HUES6 (cell line): ENCODE data around the gene CAST.
"Not testable (repeated sequence)": the region's sequence is repeated elsewhere in the genome, so short reads cannot be mapped to it uniquely, and the experiment has no call there.

Experiments used
- H3K27ac ChIP-seq: 2 replicates; pipeline ENCODE4 v1.7.0; 2013; ENCODE audit warnings: low read depth, mild to moderate bottlenecking, low read length, inconsistent platforms
- H3K27me3 ChIP-seq: 2 replicates; pipeline ENCODE4 v1.6.1; 2013; ENCODE audit warnings: low read length; ENCODE audit not compliant: control insufficient read depth, insufficient read depth
- H3K36me3 ChIP-seq: 2 replicates; pipeline ENCODE4 v1.6.1; 2013; ENCODE audit warnings: low read length; ENCODE audit not compliant: control insufficient read depth, insufficient read depth
- H3K4me1 ChIP-seq: 2 replicates; pipeline ENCODE4 v1.6.1; 2013; ENCODE audit warnings: low read length; ENCODE audit not compliant: control insufficient read depth, insufficient read depth
- H3K4me3 ChIP-seq: 2 replicates; pipeline ENCODE4 v1.5.1; 2013; ENCODE audit warnings: low read depth, low read length
- H3K9ac ChIP-seq: one replicate; pipeline ENCODE4 v1.6.1; 2013; ENCODE audit warnings: mild to moderate bottlenecking, low read length
- H3K9me3 ChIP-seq: 2 replicates; pipeline ENCODE4 v1.6.1; 2013; ENCODE audit warnings: low read depth, low read length; ENCODE audit not compliant: control insufficient read depth, insufficient read depth

CAST gene

GRCh38 chr5:96783326-96783725 is 121.2 kb downstream of the CAST start:
- H3K4me3 ChIP-seq, result no peak overlapping the region
- peaks cover 9% of the 10 kb centered on the region for H3K36me3 ChIP-seq

GRCh38 chr5:96785326-96786109 is 123.3 kb downstream of the CAST start:
- Histone ChIP-seq H3K27me3 (no peaks in the 10 kb centered on the region), H3K9me3 (no peaks in the 10 kb centered on the region), H3K27ac (no peak overlapping the region), H3K9ac (no peak overlapping the region), H3K4me3 (no peak overlapping the region), H3K36me3 (peaks cover 5% of the 10 kb centered on the region; the same call in 1 of the 2 replicates), H3K4me1 (no peaks in the 10 kb centered on the region)

More at GRCh38 chr5:96783326-96783725, 121.2 kb downstream of the CAST start:
- H3K27ac ChIP-seq, result no peak overlapping the region
- no peaks in the 10 kb centered on the region for H3K27me3 ChIP-seq
- H3K9ac ChIP-seq, result no peak overlapping the region
- H3K9me3 ChIP-seq, result no peaks in the 10 kb centered on the region
- H3K4me1 ChIP-seq, result no peaks in the 10 kb centered on the region

DNA sequence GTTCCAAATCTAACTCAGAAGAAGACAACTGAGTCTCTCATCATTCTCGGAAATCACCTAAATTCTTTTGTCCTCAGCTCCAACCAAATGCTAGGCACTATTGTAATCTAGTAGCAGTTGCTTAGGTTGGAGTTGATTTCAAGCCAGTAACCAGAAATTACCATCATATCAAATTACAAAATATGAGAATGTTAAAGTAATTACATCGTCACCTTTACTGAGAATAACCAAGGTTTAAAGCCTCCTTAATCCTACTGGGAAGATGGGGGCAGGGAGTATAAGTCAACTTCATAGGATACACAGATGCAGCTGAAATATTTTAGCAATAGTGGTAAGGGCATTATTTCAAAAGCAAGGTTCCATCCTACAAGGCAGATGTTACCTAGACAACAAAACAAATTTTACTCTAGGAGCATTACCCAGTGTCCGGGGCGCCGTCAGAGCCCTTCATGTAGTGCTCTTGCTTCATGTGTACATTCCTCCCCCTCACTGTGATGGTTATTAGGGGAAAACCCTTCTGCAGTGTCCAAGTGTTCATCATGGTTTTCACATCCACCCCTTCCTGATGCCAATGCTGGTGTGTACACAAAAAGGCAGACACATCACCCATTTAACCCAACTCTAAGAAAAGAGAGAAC is 126.1 kb downstream of the CAST start:
- H3K27ac ChIP-seq, result no peak overlapping the region
- H3K9me3 ChIP-seq, result no peaks in the 10 kb centered on the region
- no peaks in the 10 kb centered on the region for H3K27me3 ChIP-seq
- H3K4me1 ChIP-seq, result no peaks in the 10 kb centered on the region; the same call in 1 of the 2 replicates
- H3K4me3 ChIP-seq, result no peak overlapping the region
- H3K9ac ChIP-seq, result no peak overlapping the region
- H3K36me3 ChIP-seq, result peaks cover 4% of the 10 kb centered on the region; the same call in 1 of the 2 replicates

GRCh38 chr5:96789794-96790330 is 127.7 kb downstream of the CAST start:
- Histone ChIP-seq H3K4me3 (no peak overlapping the region), H3K36me3 (peaks cover 6% of the 10 kb centered on the region; the same call in 1 of the 2 replicates), H3K9me3 (no peaks in the 10 kb centered on the region)

GRCh38 chr5:96790961-96791504 is 128.9 kb downstream of the CAST start:
- no peaks in the 10 kb centered on the region for H3K9me3 ChIP-seq
- no peak overlapping the region for H3K9ac ChIP-seq
- H3K36me3 ChIP-seq, result peaks cover 7% of the 10 kb centered on the region; the same call in 1 of the 2 replicates
- no peaks in the 10 kb centered on the region for H3K27me3 ChIP-seq
- H3K4me1 ChIP-seq, result no peaks in the 10 kb centered on the region; the same call in 1 of the 2 replicates
- no peak overlapping the region for H3K27ac ChIP-seq
- no peak overlapping the region for H3K4me3 ChIP-seq

More at GRCh38 chr5:96789794-96790330, 127.7 kb downstream of the CAST start:
- Histone ChIP-seq H3K9ac (no peak overlapping the region), H3K4me1 (no peaks in the 10 kb centered on the region; the same call in 1 of the 2 replicates), H3K27ac (no peak overlapping the region), H3K27me3 (no peaks in the 10 kb centered on the region)

- no peaks in the 10 kb centered on the region for H3K27me3 ChIP-seq
- no peak overlapping the region for H3K9ac ChIP-seq
- H3K4me3 ChIP-seq, result no peak overlapping the region
- no peaks in the 10 kb centered on the region; the same call in 1 of the 2 replicates for H3K4me1 ChIP-seq
- H3K27ac ChIP-seq, result no peak overlapping the region
- H3K9me3 ChIP-seq, result no peaks in the 10 kb centered on the region
- peaks cover 7% of the 10 kb centered on the region for H3K36me3 ChIP-seq
Measured at GRCh38 chr5:96794757-96795156, 132.6 kb downstream of the CAST start.

- Histone ChIP-seq H3K9ac (no peak overlapping the region), H3K36me3 (peaks cover 7% of the 10 kb centered on the region), H3K4me3 (no peak overlapping the region), H3K4me1 (no peaks in the 10 kb centered on the region; the same call in 1 of the 2 replicates), H3K9me3 (no peaks in the 10 kb centered on the region), H3K27me3 (no peaks in the 10 kb centered on the region), H3K27ac (no peak overlapping the region)
Measured at GRCh38 chr5:96795626-96796025, 133.4 kb downstream of the CAST start.

DNA sequence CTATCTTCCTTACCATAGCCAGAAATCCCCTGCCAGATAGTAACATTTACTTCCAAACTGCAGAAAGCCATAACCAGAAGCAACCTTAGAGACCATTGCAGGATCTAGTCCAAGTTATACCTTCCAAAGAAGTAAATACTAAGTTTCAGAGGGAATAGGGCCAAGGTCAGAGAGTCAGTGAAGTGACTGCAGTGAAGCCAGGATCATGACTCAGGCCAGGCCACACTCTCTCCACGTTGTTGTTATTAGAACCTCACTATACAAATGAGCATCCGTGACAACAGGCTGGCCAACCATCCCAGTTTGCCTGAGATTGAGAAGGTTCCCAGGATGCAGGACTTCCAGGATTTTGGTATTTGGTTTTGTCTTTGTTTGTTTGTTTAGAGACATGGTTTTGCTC is 134.3 kb downstream of the CAST start:
- H3K4me3 ChIP-seq, result no peak overlapping the region
- no peaks in the 10 kb centered on the region for H3K4me1 ChIP-seq
- no peak overlapping the region for H3K9ac ChIP-seq
- no peak overlapping the region for H3K27ac ChIP-seq
- H3K9me3 ChIP-seq, result no peaks in the 10 kb centered on the region
- peaks cover 7% of the 10 kb centered on the region for H3K36me3 ChIP-seq
- no peaks in the 10 kb centered on the region for H3K27me3 ChIP-seq

DNA sequence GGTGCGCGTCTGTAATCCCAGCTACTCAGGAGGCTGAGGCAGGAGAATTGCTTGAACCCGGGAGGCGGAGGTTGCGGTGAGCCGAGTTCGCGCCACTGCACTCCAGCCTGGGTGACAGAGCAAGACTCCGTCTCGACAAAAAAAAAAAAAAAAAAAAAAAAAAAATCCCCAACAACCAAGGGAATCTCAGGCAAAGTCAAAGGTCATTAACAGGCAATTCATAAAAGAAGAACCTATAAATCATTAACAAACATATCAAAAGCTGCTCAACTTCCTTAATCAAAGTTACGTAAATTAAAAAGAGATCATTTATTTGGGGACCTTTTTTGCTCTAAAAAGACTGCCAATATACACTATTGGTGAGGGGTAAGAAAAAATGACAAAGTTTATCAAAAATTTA is 139.5 kb downstream of the CAST start:
- H3K9me3 ChIP-seq, H3K4me3 ChIP-seq, H3K27ac ChIP-seq, H3K36me3 ChIP-seq, H3K27me3 ChIP-seq, H3K9ac ChIP-seq: not testable (repeated sequence)
- H3K4me1 ChIP-seq, result peaks cover 12% of the 10 kb centered on the region; the same call in 1 of the 2 replicates

DNA sequence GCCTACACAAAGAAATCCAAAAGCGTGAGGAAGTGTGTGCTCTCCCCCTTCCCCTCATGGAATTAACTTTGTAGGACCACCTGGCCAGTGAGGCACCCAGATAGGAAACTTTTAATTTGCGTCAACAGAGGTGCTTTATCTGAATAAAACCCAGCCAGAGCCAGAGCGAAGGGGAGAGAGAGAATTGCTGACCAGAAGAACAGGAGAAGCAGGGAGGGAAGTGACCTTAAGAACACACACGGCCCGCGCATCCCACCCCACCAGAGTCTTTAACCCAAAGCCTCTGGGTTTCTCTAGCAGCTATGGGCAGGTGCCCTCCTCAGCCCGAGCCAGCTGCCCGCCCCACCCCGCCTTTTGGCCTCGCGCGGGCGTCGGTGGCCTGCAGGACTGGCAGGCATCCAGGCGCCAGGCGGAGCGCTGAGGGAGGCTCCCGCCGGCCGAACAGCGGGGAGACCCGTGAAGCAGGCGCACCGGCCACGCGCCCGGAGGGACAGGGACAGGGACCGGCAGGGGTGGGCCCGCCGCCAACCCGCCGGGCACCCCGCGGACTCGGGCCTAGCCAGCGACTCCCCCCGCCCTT is 145.0 kb downstream of the CAST start:
- peaks cover 12% of the 10 kb centered on the region; the same call in 1 of the 2 replicates for H3K4me1 ChIP-seq
- H3K36me3 ChIP-seq, result no peaks in the 10 kb centered on the region
- H3K9ac ChIP-seq, result peak overlapping the region; percentile 80
- H3K9me3 ChIP-seq, result no peaks in the 10 kb centered on the region
- peak overlapping the region; percentile 83 for H3K4me3 ChIP-seq
- peaks cover 7% of the 10 kb centered on the region; the same call in 1 of the 2 replicates for H3K27me3 ChIP-seq
- 0 out of 2 replicates have a peak overlapping the region, but pooled peaks have one; percentile 83 for H3K27ac ChIP-seq
